ENCODE data around the gene PEX11A.

PEX11A gene

DNA sequence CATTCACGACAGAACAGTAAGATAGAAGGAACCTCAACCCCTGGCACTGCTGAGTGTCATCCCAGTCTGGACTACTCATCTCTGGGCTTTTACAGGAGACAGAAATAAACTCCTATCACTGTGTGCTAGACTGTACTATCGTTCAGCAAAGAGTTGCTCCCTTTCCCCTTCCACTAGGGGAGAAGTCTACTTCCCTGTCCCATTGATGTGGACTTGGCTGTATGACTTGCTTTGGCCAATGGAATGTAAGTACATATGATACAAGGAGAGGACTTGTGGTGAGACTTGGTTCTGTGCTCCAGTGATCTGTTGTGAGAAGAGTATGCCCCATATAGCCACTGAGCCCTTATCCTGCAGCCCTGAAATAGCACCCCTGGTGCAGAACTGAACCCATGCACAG, 30.0 kb downstream of the PEX11A start:
- Histone ChIP-seq H4K91ac (ENCODE audit: low read depth, low read length, poor library complexity) (no peak overlapping the region), H4K8ac (ENCODE audit: low read depth, low read length) (no peak overlapping the region), H3K27me3 (ENCODE audit: control insufficient read depth in 3 of 3, insufficient read depth in 3 of 3, low read depth in 1 of 3, low read length in 3 of 3) (peaks cover 0 to 26% (median 10%) of the 10 kb centered on the region in 3 experiments), H3K4me2 (ENCODE audit: insufficient read depth, low read length, poor library complexity, severe bottlenecking) (no peak overlapping the region), H3K36me3 (replicated peaks in 1 of 2; ENCODE audit: control insufficient read depth in 2 of 2, insufficient read depth in 2 of 2, low read length in 2 of 2) (no peaks in the 10 kb centered on the region), H2AFZ (ENCODE audit: low read length) (no peak overlapping the region), H2BK12ac (ENCODE audit: low read length) (no peak overlapping the region), H3K9me3 (replicated peaks in 1 of 2; ENCODE audit: control insufficient read depth in 2 of 2, insufficient read depth in 1 of 2, low read depth in 1 of 2, low read length in 2 of 2) (peaks cover 0 to 4% of the 10 kb centered on the region in 2 donors), H3K79me1 (ENCODE audit: low read depth, low read length) (no peaks in the 10 kb centered on the region), H3K27ac (replicated peaks; ENCODE audit: low read length) (no peak overlapping the region), H2BK120ac (ENCODE audit: low read depth, low read length) (no peak overlapping the region), H3K4me3 (ENCODE audit: low read length in 2 of 2) (no peak overlapping the region), H3K4me1 (ENCODE audit: control insufficient read depth in 2 of 2, insufficient read depth in 1 of 2, low read depth in 1 of 2, low read length in 2 of 2) (peaks cover under 1 to 5% of the 10 kb centered on the region in 2 donors), H3K4ac (ENCODE audit: low read length) (no peak overlapping the region), H2BK5ac (ENCODE audit: low read length) (no peak overlapping the region), H2AK5ac (ENCODE audit: low read depth, low read length) (no peak overlapping the region), H2BK15ac (ENCODE audit: low read length) (no peak overlapping the region), H3K9ac (ENCODE audit: low read depth, low read length, poor library complexity) (no peak overlapping the region), H3K14ac (ENCODE audit: low read length) (no peak overlapping the region), H3K23ac (ENCODE audit: low read depth, low read length, poor library complexity) (no peak overlapping the region), H3K18ac (ENCODE audit: low read length) (no peak overlapping the region)
- WGBS, 2 donors (ENCODE audit: extremely low coverage in 2 of 2, insufficient read length in 2 of 2, insufficient replicate concordance in 1 of 2): no CpG with 5 or more reads among the region's 2 CpGs
- DNase-seq (ENCODE audit: low spot score): no peak

DNA sequence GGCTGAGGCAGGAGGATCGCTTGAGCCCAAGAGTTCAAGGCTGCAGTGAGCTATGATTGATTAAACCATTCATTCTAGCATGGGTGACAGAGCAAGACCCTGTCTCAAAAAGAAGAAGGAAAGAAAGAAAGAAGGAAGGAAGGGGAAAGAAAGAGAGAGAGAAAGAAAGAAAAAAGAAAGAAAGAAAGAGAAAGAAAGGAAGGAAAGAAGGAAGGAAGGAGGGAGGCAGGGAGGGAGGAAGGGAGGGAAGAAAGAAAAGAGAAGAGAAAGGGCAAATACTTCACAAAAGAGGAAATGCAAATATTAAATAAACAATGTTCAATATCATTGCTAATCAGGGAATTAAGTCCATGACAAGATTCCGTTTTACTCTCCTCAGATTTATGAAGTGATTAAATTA, 31.3 kb downstream of the PEX11A start:
- Histone ChIP-seq H4K8ac (ENCODE audit: low read depth, low read length) (no peak overlapping the region), H3K79me1 (ENCODE audit: low read depth, low read length) (peaks cover 9% of the 10 kb centered on the region), H2BK12ac (ENCODE audit: low read length) (no peak overlapping the region), H3K36me3 (replicated peaks in 1 of 2; ENCODE audit: control insufficient read depth in 2 of 2, insufficient read depth in 2 of 2, low read length in 2 of 2) (no peaks in the 10 kb centered on the region), H3K14ac (ENCODE audit: low read length) (no peak overlapping the region), H4K91ac (ENCODE audit: low read depth, low read length, poor library complexity) (no peak overlapping the region), H3K9ac (ENCODE audit: low read depth, low read length, poor library complexity) (no peak overlapping the region), H2AK5ac (ENCODE audit: low read depth, low read length) (no peak overlapping the region), H3K18ac (ENCODE audit: low read length) (no peak overlapping the region), H3K27me3 (ENCODE audit: control insufficient read depth in 3 of 3, insufficient read depth in 3 of 3, low read depth in 1 of 3, low read length in 3 of 3) (peaks cover 0 to 17% (median 3%) of the 10 kb centered on the region in 3 experiments), H3K4me2 (ENCODE audit: insufficient read depth, low read length, poor library complexity, severe bottlenecking) (no peak overlapping the region), H2BK120ac (ENCODE audit: low read depth, low read length) (no peak overlapping the region), H2BK15ac (ENCODE audit: low read length) (no peak overlapping the region), H3K4ac (ENCODE audit: low read length) (no peak overlapping the region), H3K4me3 (ENCODE audit: low read length in 2 of 2) (no peak overlapping the region), H3K27ac (replicated peaks; ENCODE audit: low read length) (no peak overlapping the region), H3K9me3 (replicated peaks in 1 of 2; ENCODE audit: control insufficient read depth in 2 of 2, insufficient read depth in 1 of 2, low read depth in 1 of 2, low read length in 2 of 2) (peaks cover 0 to 4% of the 10 kb centered on the region in 2 donors), H3K4me1 (ENCODE audit: control insufficient read depth in 2 of 2, insufficient read depth in 1 of 2, low read depth in 1 of 2, low read length in 2 of 2) (peaks cover 2 to 4% of the 10 kb centered on the region in 2 donors), H2AFZ (ENCODE audit: low read length) (no peak overlapping the region), H3K23ac (ENCODE audit: low read depth, low read length, poor library complexity) (no peak overlapping the region), H2BK5ac (ENCODE audit: low read length) (no peak overlapping the region)
- no CpG with 5 or more reads among the region's 2 CpGs for WGBS, 2 donors (ENCODE audit: extremely low coverage in 2 of 2, insufficient read length in 2 of 2, insufficient replicate concordance in 1 of 2)
- DNase-seq (ENCODE audit: low spot score): no peak

DNA sequence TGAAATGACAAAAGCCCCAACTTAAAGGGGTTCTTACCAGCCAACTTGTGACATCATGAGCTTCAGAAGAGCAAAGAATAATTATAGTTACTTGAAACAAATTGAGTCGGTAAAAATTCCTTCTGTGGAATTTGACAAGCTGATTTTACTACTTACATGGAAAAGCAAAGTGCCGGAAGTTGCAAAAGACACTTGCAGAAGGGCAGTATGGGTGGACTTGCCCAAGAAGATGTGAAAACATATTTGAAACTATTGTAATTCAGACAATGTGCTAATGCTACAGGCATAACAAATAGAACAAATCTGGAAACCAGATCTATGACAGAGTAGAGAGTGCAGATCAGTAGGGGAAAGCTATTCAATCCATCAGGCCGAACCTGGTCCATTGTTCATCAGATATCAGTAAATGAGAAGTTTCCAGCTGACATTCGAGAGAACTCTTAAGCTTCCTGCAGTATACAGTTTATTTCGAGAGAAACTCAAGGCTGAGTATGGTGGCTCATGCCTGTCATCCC, 32.8 kb downstream of the PEX11A start:
- H3K9ac ChIP-seq (ENCODE audit: low read depth, low read length, poor library complexity): no peak overlapping the region
- no peak overlapping the region for H4K91ac ChIP-seq (ENCODE audit: low read depth, low read length, poor library complexity)
- H3K4me2 ChIP-seq (ENCODE audit: insufficient read depth, low read length, poor library complexity, severe bottlenecking): no peak overlapping the region
- no peak overlapping the region for H2BK5ac ChIP-seq (ENCODE audit: low read length)
- WGBS, 2 donors (ENCODE audit: extremely low coverage in 2 of 2, insufficient read length in 2 of 2, insufficient replicate concordance in 1 of 2): no CpG with 5 or more reads among the region's 5 CpGs
- H3K27me3 ChIP-seq (ENCODE audit: control insufficient read depth in 3 of 3, insufficient read depth in 3 of 3, low read depth in 1 of 3, low read length in 3 of 3): peaks cover 0 to 14% (median 3%) of the 10 kb centered on the region in 3 experiments
- H2AFZ ChIP-seq (ENCODE audit: low read length): no peak overlapping the region
- no peak overlapping the region for H4K8ac ChIP-seq (ENCODE audit: low read depth, low read length)
- no peak overlapping the region for H3K4ac ChIP-seq (ENCODE audit: low read length)
- H2BK120ac ChIP-seq (ENCODE audit: low read depth, low read length): no peak overlapping the region
- peaks cover 2 to 5% of the 10 kb centered on the region in 2 donors for H3K4me1 ChIP-seq (ENCODE audit: control insufficient read depth in 2 of 2, insufficient read depth in 1 of 2, low read depth in 1 of 2, low read length in 2 of 2)
- no peak overlapping the region for H2BK12ac ChIP-seq (ENCODE audit: low read length)
- H3K36me3 ChIP-seq (replicated peaks in 1 of 2; ENCODE audit: control insufficient read depth in 2 of 2, insufficient read depth in 2 of 2, low read length in 2 of 2): peaks cover under 1% of the 10 kb centered on the region in 2 donors
- peaks cover 0 to 4% of the 10 kb centered on the region in 2 donors for H3K9me3 ChIP-seq (replicated peaks in 1 of 2; ENCODE audit: control insufficient read depth in 2 of 2, insufficient read depth in 1 of 2, low read depth in 1 of 2, low read length in 2 of 2)
- H3K4me3 ChIP-seq (ENCODE audit: low read length in 2 of 2): no peak overlapping the region
- H3K23ac ChIP-seq (ENCODE audit: low read depth, low read length, poor library complexity): no peak overlapping the region
- H3K27ac ChIP-seq (replicated peaks; ENCODE audit: low read length): no peak overlapping the region
- H3K18ac ChIP-seq (ENCODE audit: low read length): no peak overlapping the region
- no peak overlapping the region for H2BK15ac ChIP-seq (ENCODE audit: low read length)
- H2AK5ac ChIP-seq (ENCODE audit: low read depth, low read length): no peak overlapping the region
- no peak for DNase-seq (ENCODE audit: low spot score)
- peaks cover 10% of the 10 kb centered on the region for H3K79me1 ChIP-seq (ENCODE audit: low read depth, low read length)
- no peak overlapping the region for H3K14ac ChIP-seq (ENCODE audit: low read length)

- peaks cover 0 to 4% of the 10 kb centered on the region in 2 donors for H3K9me3 ChIP-seq (replicated peaks in 1 of 2; ENCODE audit: control insufficient read depth in 2 of 2, insufficient read depth in 1 of 2, low read depth in 1 of 2, low read length in 2 of 2)
- H3K79me1 ChIP-seq (ENCODE audit: low read depth, low read length): peaks cover 16% of the 10 kb centered on the region
- peaks cover 2 to 5% of the 10 kb centered on the region in 2 donors for H3K4me1 ChIP-seq (ENCODE audit: control insufficient read depth in 2 of 2, insufficient read depth in 1 of 2, low read depth in 1 of 2, low read length in 2 of 2)
- H3K36me3 ChIP-seq (replicated peaks in 1 of 2; ENCODE audit: control insufficient read depth in 2 of 2, insufficient read depth in 2 of 2, low read length in 2 of 2): peaks cover 7 to 13% of the 10 kb centered on the region in 2 donors
- no peak overlapping the region for H2BK120ac ChIP-seq (ENCODE audit: low read depth, low read length)
- H3K23ac ChIP-seq (ENCODE audit: low read depth, low read length, poor library complexity): no peak overlapping the region
- H2BK12ac ChIP-seq (ENCODE audit: low read length): no peak overlapping the region
- H2AK5ac ChIP-seq (ENCODE audit: low read depth, low read length): no peak overlapping the region
- H3K4me2 ChIP-seq (ENCODE audit: insufficient read depth, low read length, poor library complexity, severe bottlenecking): no peak overlapping the region
- H3K4ac ChIP-seq (ENCODE audit: low read length): no peak overlapping the region
- H3K18ac ChIP-seq (ENCODE audit: low read length): no peak overlapping the region
- no peak overlapping the region for H3K27ac ChIP-seq (replicated peaks; ENCODE audit: low read length)
- WGBS, 2 donors (ENCODE audit: extremely low coverage in 2 of 2, insufficient read length in 2 of 2, insufficient replicate concordance in 1 of 2): no CpG with 5 or more reads among the region's 7 CpGs
- no peak overlapping the region for H2BK15ac ChIP-seq (ENCODE audit: low read length)
- no peak overlapping the region for H2AFZ ChIP-seq (ENCODE audit: low read length)
- H3K4me3 ChIP-seq (ENCODE audit: low read length in 2 of 2): no peak overlapping the region
- H3K9ac ChIP-seq (ENCODE audit: low read depth, low read length, poor library complexity): no peak overlapping the region
- H3K14ac ChIP-seq (ENCODE audit: low read length): no peak overlapping the region
- no peak overlapping the region for H4K91ac ChIP-seq (ENCODE audit: low read depth, low read length, poor library complexity)
- H3K27me3 ChIP-seq (ENCODE audit: control insufficient read depth in 3 of 3, insufficient read depth in 3 of 3, low read depth in 1 of 3, low read length in 3 of 3): peaks cover 0 to 12% (median 3%) of the 10 kb centered on the region in 3 experiments
- H4K8ac ChIP-seq (ENCODE audit: low read depth, low read length): no peak overlapping the region
- no peak for DNase-seq (ENCODE audit: low spot score)
- no peak overlapping the region for H2BK5ac ChIP-seq (ENCODE audit: low read length)
Measured at GRCh38 chr15:89656116-89656815, 34.3 kb downstream of the PEX11A start.

Measured in neuronal stem cell (in vitro differentiated cells).